ENCODE results near the gene KXD1. TPM values are rescaled to one million over a fixed set of nuclear protein-coding genes. Genes with fewer than 3 reads are reported as not detected.

Gene KXD1
- total and polyA plus RNA-seq, 10 of the 15 experiments (the other 5 are each of a cell fraction or from before 2014, with no cell fraction given) = 27.5 to 209 (median 129) TPM

- TF ChIP-seq STAT3 (IDR thresholded peaks at IDR 0.05; ENCODE audit: low read depth, low read length) = no peak
- TF ChIP-seq PRDM15 (CRISPR knock-in tag; IDR thresholded peaks at IDR 0.05) = no peak
- TF ChIP-seq NR2F1 (conservative IDR thresholded peaks at IDR 0.05) = no peak; the same call in 1 of the 2 replicates
- no peak for TF ChIP-seq MTA3 (IDR thresholded peaks at IDR 0.05; ENCODE audit: borderline replicate concordance, low read length)
- peak; percentile 90 for TF ChIP-seq RAD51 (IDR thresholded peaks at IDR 0.05)
- no peak; the same call in 1 of the 2 replicates for TF ChIP-seq ZNF384 (IDR thresholded peaks at IDR 0.05; ENCODE audit: borderline replicate concordance, low read depth, low read length)
- TF ChIP-seq BCL3 (IDR thresholded peaks at IDR 0.05; ENCODE audit: borderline replicate concordance, insufficient read depth, low read depth, low read length, poor library complexity, severe bottlenecking) = peak; percentile 78
- TF ChIP-seq EZH2 (IDR thresholded peaks at IDR 0.05; ENCODE audit: borderline replicate concordance, control insufficient read depth, low read depth, low read length) = no peak
- no peak for TF ChIP-seq TCF7 (IDR thresholded peaks at IDR 0.05; ENCODE audit: borderline replicate concordance)
- peak; percentile 37; the same call in 1 of the 2 replicates for TF ChIP-seq SPI1 (IDR thresholded peaks at IDR 0.05; ENCODE audit: borderline replicate concordance, insufficient read depth, low read depth, low read length)
- TF ChIP-seq RFX5 (IDR thresholded peaks at IDR 0.05; ENCODE audit: low read depth, low read length) = peak; percentile 85
- no peak for TF ChIP-seq PBX3 (IDR thresholded peaks at IDR 0.05; ENCODE audit: insufficient replicate concordance, low read depth, low read length)
- no peak for TF ChIP-seq BCL11A (IDR thresholded peaks at IDR 0.05; ENCODE audit: low read depth, low read length)
- TF ChIP-seq HSF1 (IDR thresholded peaks at IDR 0.05; ENCODE audit: low read depth, low read length) = no peak
- TF ChIP-seq SRF (IDR thresholded peaks at IDR 0.05; ENCODE audit: low read depth in 2 of 2, low read length in 2 of 2) = 0 out of 4 replicates have a peak, but pooled peaks of 1 of the 2 experiments have one; percentile 12
- no peak for TF ChIP-seq KDM1A (IDR thresholded peaks at IDR 0.05; ENCODE audit: borderline replicate concordance)
- peak; percentile 90 for TF ChIP-seq IKZF1 (conservative IDR thresholded peaks at IDR 0.05)
- no peak for TF ChIP-seq CBX5 (IDR thresholded peaks at IDR 0.05; ENCODE audit: low read depth)
- TF ChIP-seq YBX1 (IDR thresholded peaks at IDR 0.05) = no peak
- peak; percentile 89 for TF ChIP-seq RELA (IDR thresholded peaks at IDR 0.05; ENCODE audit: borderline replicate concordance, partially characterized antibody)
Observed at GRCh38 chr19:18571564-18572344, 14.1 kb downstream of the KXD1 start, which contains the start of gene UBA52 (continued).
